H1 (cell line): ENCODE data around the gene SPRED1. TPM values are rescaled to one million over a fixed set of nuclear protein-coding genes. Genes with fewer than 3 reads are reported as not detected.

Source experiments
- CTCF ChIA-PET: fragments of 300-600 bp; sonication (Branson Sonifier 250); formaldehyde crosslinking; loops from one replicate; lab custom pipeline; 2021; ENCODE audit not compliant: partially characterized antibody; lab: Charles Lee
- POLR2A ChIA-PET: fragments of 300-600 bp; sonication (Branson Sonifier 250); formaldehyde crosslinking; loops from one replicate; lab custom pipeline; 2021; ENCODE audit warnings: inconsistent platforms; ENCODE audit not compliant: partially characterized antibody; lab: Charles Lee
- DNase-seq, 2 experiments: peaks; one replicate each; pipeline versions ENCODE4 v3.0.0 to v3.0.0-alpha.2; 2010 to 2022; ENCODE audit warnings: low spot score in 2 of 2, low read depth in 1 of 2, mixed read lengths in 1 of 2
- FAIRE-seq: peaks from 2 replicates; lab custom pipeline; 2011; peaks lifted over from hg19 to GRCh38; lab: Jason Lieb, UNC
- H2AFZ ChIP-seq: 2 replicates; pipeline ENCODE4 v1.8.1; 2012; ENCODE audit warnings: low read length, inconsistent platforms
- H2AK5ac ChIP-seq: 2 replicates; pipeline ENCODE4 v1.6.1; 2013; ENCODE audit warnings: low read depth, low read length
- H2BK120ac ChIP-seq: replicated peaks from 2 replicates; pipeline ENCODE3; 2013; ENCODE audit warnings: low read depth, low read length, inconsistent platforms
- H2BK12ac ChIP-seq: 2 replicates; pipeline ENCODE4 v1.6.1; 2013; ENCODE audit warnings: low read depth, low read length
- H2BK15ac ChIP-seq: 2 replicates; pipeline ENCODE4 v1.6.1; 2013; ENCODE audit warnings: low read length
- H2BK20ac ChIP-seq: 2 replicates; pipeline ENCODE4 v1.6.1; 2013; ENCODE audit warnings: low read length
- H2BK5ac ChIP-seq: 2 replicates; pipeline ENCODE4 v1.6.1; 2013; ENCODE audit warnings: low read depth, low read length
- H3K14ac ChIP-seq: 2 replicates; pipeline ENCODE4 v1.6.1; 2013; ENCODE audit warnings: inconsistent platforms; ENCODE audit not compliant: insufficient read length
- H3K18ac ChIP-seq: 2 replicates; pipeline ENCODE4 v1.6.1; 2013; ENCODE audit warnings: low read length; ENCODE audit errors: extremely low read depth
- H3K23ac ChIP-seq: 2 replicates; pipeline ENCODE4 v1.6.1; 2013; ENCODE audit warnings: inconsistent platforms; ENCODE audit not compliant: insufficient read length
- H3K23me2 ChIP-seq: 2 replicates; pipeline ENCODE4 v1.6.1; 2013; ENCODE audit warnings: low read depth, low read length
- H3K27ac ChIP-seq: 2 replicates; pipeline ENCODE4 v1.6.1; 2011; ENCODE audit warnings: low read depth, low read length, inconsistent platforms
- H3K27me3 ChIP-seq, 4 experiments: replicated peaks in 1 of 4; 1 replicate in 1 of 4; 2 replicates in 3 of 4; pipeline versions ENCODE4 v1.6.1 to v1.8.1; 2011 to 2013; ENCODE audit warnings: low read length in 3 of 4, mild to moderate bottlenecking in 3 of 4, inconsistent platforms in 2 of 4, mixed read lengths in 2 of 4, moderate library complexity in 1 of 4; ENCODE audit not compliant: control insufficient read depth in 3 of 4, insufficient read depth in 3 of 4; ENCODE audit errors: extremely low read depth in 1 of 4
- H3K36me3 ChIP-seq, 4 experiments: 2 replicates each; pipeline versions ENCODE4 v1.6.1 to v1.8.1; 2011 to 2013; ENCODE audit warnings: mild to moderate bottlenecking in 4 of 4, low read length in 3 of 4, moderate library complexity in 2 of 4, control low read depth in 1 of 4, inconsistent platforms in 1 of 4; ENCODE audit not compliant: insufficient read depth in 4 of 4, control insufficient read depth in 2 of 4
- H3K4ac ChIP-seq: replicated peaks from 2 replicates; pipeline ENCODE3; 2013; ENCODE audit warnings: low read length, low read depth, mixed read lengths, inconsistent platforms; ENCODE audit not compliant: insufficient read length
- H3K4me1 ChIP-seq, 4 experiments: replicated peaks in 1 of 4; 1 replicate in 1 of 4; 2 replicates in 3 of 4; pipeline versions ENCODE4 v1.6.1 to v1.8.1; 2011 to 2013; ENCODE audit warnings: low read length in 3 of 4, inconsistent platforms in 2 of 4, mixed read lengths in 1 of 4; ENCODE audit not compliant: insufficient read depth in 4 of 4, control insufficient read depth in 3 of 4
- H3K4me2 ChIP-seq, 2 experiments: 2 replicates each; pipeline versions ENCODE4 v1.6.1 to v1.8.1; 2011 to 2013; ENCODE audit warnings: low read depth in 2 of 2, low read length in 2 of 2, control low read depth in 1 of 2, inconsistent platforms in 1 of 2, mild to moderate bottlenecking in 1 of 2; ENCODE audit not compliant: insufficient read depth in 1 of 2
- H3K4me3 ChIP-seq, 4 experiments: fragments of 200-600, 300-600 bp in 1 of 4; sonication (generic), shearing (Covaris generic), sonication (Bioruptor Twin) in 1 of 4; 2 replicates each; pipeline versions ENCODE4 v1.5.1 to v1.8.1; 2011 to 2016; ENCODE audit warnings: low read length in 4 of 4, low read depth in 3 of 4, control low read depth in 2 of 4, inconsistent platforms in 2 of 4, mild to moderate bottlenecking in 2 of 4, mixed read lengths in 1 of 4, moderate library complexity in 1 of 4; ENCODE audit not compliant: insufficient read depth in 2 of 4; ENCODE audit errors: extremely low read depth in 1 of 4
- H3K56ac ChIP-seq: replicated peaks from 2 replicates; pipeline ENCODE3; 2013; ENCODE audit warnings: low read depth, mild to moderate bottlenecking, mixed read lengths, low read length, inconsistent platforms; ENCODE audit not compliant: insufficient read length
- H3K79me1 ChIP-seq: 2 replicates; pipeline ENCODE4 v1.6.1; 2013; ENCODE audit warnings: low read depth, low read length, control low read depth
- H3K79me2 ChIP-seq, 2 experiments: 2 replicates each; pipeline versions ENCODE4 v1.6.1 to v1.8.1; 2012 to 2013; ENCODE audit warnings: low read length in 2 of 2, mild to moderate bottlenecking in 2 of 2, inconsistent platforms in 1 of 2; ENCODE audit not compliant: insufficient read depth in 2 of 2, control insufficient read depth in 1 of 2
- H3K9ac ChIP-seq, 4 experiments: replicated peaks in 1 of 4; 1 replicate in 1 of 4; 2 replicates in 3 of 4; pipeline versions ENCODE4 v1.6.1 to v1.8.1; 2011 to 2013; ENCODE audit warnings: low read depth in 3 of 4, low read length in 3 of 4, control low read depth in 2 of 4, mild to moderate bottlenecking in 2 of 4, moderate library complexity in 2 of 4, inconsistent platforms in 1 of 4; ENCODE audit errors: extremely low read depth in 1 of 4
- H3K9me3 ChIP-seq, 2 experiments: 2 replicates each; pipeline versions ENCODE4 v1.6.1 to v1.8.1; 2012 to 2013; ENCODE audit warnings: mild to moderate bottlenecking in 2 of 2, moderate library complexity in 2 of 2, control low read depth in 1 of 2, inconsistent platforms in 1 of 2, low read depth in 1 of 2, low read length in 1 of 2, mixed read lengths in 1 of 2; ENCODE audit not compliant: insufficient read depth in 2 of 2
- H4K20me1 ChIP-seq, 2 experiments: replicated peaks in 1 of 2; 2 replicates each; pipeline versions ENCODE3 to v1.8.1; 2011 to 2013; ENCODE audit warnings: inconsistent platforms in 2 of 2, low read length in 2 of 2, mild to moderate bottlenecking in 1 of 2; ENCODE audit not compliant: insufficient read depth in 2 of 2, control insufficient read depth in 1 of 2
- H4K5ac ChIP-seq: 2 replicates; pipeline ENCODE4 v1.6.1; 2013; ENCODE audit warnings: low read length, low read depth, mixed read lengths, inconsistent platforms; ENCODE audit not compliant: insufficient read length
- H4K8ac ChIP-seq: 2 replicates; pipeline ENCODE4 v1.8.0; 2013; ENCODE audit warnings: mild to moderate bottlenecking, moderate library complexity, low read length, inconsistent platforms; ENCODE audit not compliant: insufficient read depth; ENCODE audit errors: extremely low read depth
- H4K91ac ChIP-seq: replicated peaks from 2 replicates; pipeline ENCODE3; 2013; ENCODE audit warnings: low read length, mixed read lengths, inconsistent platforms; ENCODE audit not compliant: insufficient read length
- GABPA ChIP-seq: IDR thresholded peaks from 2 replicates; pipeline ENCODE4 v1.6.1; 2011; ENCODE audit warnings: mild to moderate bottlenecking, low read length, moderate library complexity, borderline replicate concordance; ENCODE audit not compliant: insufficient read depth
- HDAC2 ChIP-seq, 2 experiments: fragments of 300-600 bp in 1 of 2; sonication (generic) in 1 of 2; IDR thresholded peaks; 2 replicates each; pipeline ENCODE4 v1.6.1; 2011 to 2012; ENCODE audit warnings: low read depth in 2 of 2, low read length in 2 of 2, mild to moderate bottlenecking in 2 of 2, moderate library complexity in 2 of 2, borderline replicate concordance in 1 of 2, inconsistent platforms in 1 of 2
- JUND ChIP-seq: IDR thresholded peaks from 2 replicates; pipeline ENCODE4 v1.6.1; 2011; ENCODE audit warnings: mild to moderate bottlenecking, improper control_type of control experiment, low read length
- RAD21 ChIP-seq, 2 experiments: IDR thresholded peaks in 1 of 2; conservative IDR thresholded peaks in 1 of 2; 2 replicates each; pipeline ENCODE4 v1.6.1; 2011; ENCODE audit warnings: low read depth in 2 of 2, low read length in 2 of 2, improper control_type of control experiment in 1 of 2, inconsistent platforms in 1 of 2, mild to moderate bottlenecking in 1 of 2, moderate library complexity in 1 of 2
- RBBP5 ChIP-seq: IDR thresholded peaks from 2 replicates; pipeline ENCODE4 v1.7.1; 2012; ENCODE audit warnings: low read depth, mild to moderate bottlenecking, inconsistent platforms, low read length, moderate library complexity, borderline replicate concordance
- RNF2 ChIP-seq: fragments of 200-900, 300-1000 bp; sonication (generic); IDR thresholded peaks from 2 replicates; pipeline ENCODE4 v1.7.1; 2016; ENCODE audit warnings: borderline replicate concordance, low read depth, mild to moderate bottlenecking, antibody characterized with exemption, low read length; ENCODE audit not compliant: poor library complexity, severe bottlenecking; ENCODE audit errors: missing control alignments
- TBP ChIP-seq: IDR thresholded peaks from 2 replicates; pipeline ENCODE4 v1.6.1; 2011; ENCODE audit warnings: low read depth, low read length, improper control_type of control experiment
- USF2 ChIP-seq: IDR thresholded peaks from 2 replicates; pipeline ENCODE4 v1.6.1; 2011; ENCODE audit warnings: low read length, improper control_type of control experiment
- WGBS, 2 experiments: shearing (Covaris generic) in 1 of 2; methylation state at CpG; one replicate each; pipeline versions ENCODE4 v1.1.6 to v1.1.7; 2013 to 2015; ENCODE audit warnings: low lambda C conversion rate in 2 of 2, mixed read lengths in 2 of 2, inconsistent platforms in 1 of 2, low coverage in 1 of 2, missing lambda C conversion rate in 1 of 2; ENCODE audit not compliant: insufficient replicate concordance in 2 of 2, insufficient coverage in 1 of 2, insufficient read length in 1 of 2; ENCODE audit errors: extremely low coverage in 1 of 2, missing lambda C conversion rate in 1 of 2; 5-methylcytosine and 5-hydroxymethylcytosine counted together
- polyA plus RNA-seq, 7 experiments: library from polyadenylated mRNA; depleted of rRNA in 3 of 7; stranded (reverse) in 5 of 7; unstranded in 2 of 7; fragments of >200 nt in 5 of 7; fragments of 200-250 nt in 2 of 7; gene quantifications; 1 replicate in 5 of 7; 2 replicates in 1 of 7; 4 replicates in 1 of 7; pipeline versions ENCODE4 v1.2.1 to v1.2.3, GENCODE V29; 2011 to 2013; ENCODE audit warnings: missing spikeins in 2 of 7, mixed read lengths in 2 of 7
- total RNA-seq: library from RNA; stranded (reverse); fragmentation: NEBNext Ultra II Directional; extraction: Animal tissue kit (Norgen Biotek cat#: 25700); gene quantifications from 2 replicates; pipeline ENCODE4 v1.2.1, GENCODE V29; 2021

Gene SPRED1
- total and polyA plus RNA-seq, 2 of the 8 experiments (the other 6 are each of a cell fraction or from before 2014, with no cell fraction given) = 5.5 to 30.3 TPM

DNA sequence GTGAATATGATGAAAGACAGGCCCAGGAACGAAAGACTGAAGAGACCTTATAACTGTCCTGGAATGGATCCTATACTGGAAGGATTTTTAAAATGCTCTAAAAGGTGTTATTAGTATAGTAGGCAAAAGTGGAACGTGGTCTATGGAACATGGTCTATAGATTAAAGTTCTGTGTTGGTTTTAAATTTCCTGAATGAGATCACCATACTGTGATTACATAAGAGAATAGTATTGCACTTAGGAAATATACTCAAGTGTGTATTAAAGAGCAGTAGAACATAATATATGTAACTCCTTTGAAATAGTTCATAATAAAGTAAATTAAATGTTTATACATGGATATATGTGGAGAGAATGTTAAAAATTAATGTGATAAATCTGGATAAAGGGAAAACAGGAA, 68.2 kb downstream of the SPRED1 start:
- no peak overlapping the region for H3K9ac ChIP-seq
- H3K18ac ChIP-seq = no peak overlapping the region
- no peak overlapping the region for H3K14ac ChIP-seq
- no peak overlapping the region for H3K4me2 ChIP-seq
- no peak overlapping the region for H2BK15ac ChIP-seq
- no peak overlapping the region for H2AFZ ChIP-seq
- H3K56ac ChIP-seq = no peak overlapping the region
- H3K27me3 ChIP-seq = no peaks in the 10 kb centered on the region
- H3K79me1 ChIP-seq = no peaks in the 10 kb centered on the region
- no peak overlapping the region for H3K23ac ChIP-seq
- H2BK5ac ChIP-seq = no peak overlapping the region
- ChIA-PET POLR2A (interaction anchor here (1.2 kb wide), 1 partner anchor 16 kb away, joined by 3 read pairs; no protein-coding TSS in a partner anchor), CTCF (no interaction called here)
- H4K91ac ChIP-seq = no peak overlapping the region
- DNase-seq = no peak
- no peak overlapping the region for H4K8ac ChIP-seq
- H3K27ac ChIP-seq = no peak overlapping the region
- 96% methylated on average over 2 of the region's 2 CpGs; no CpG with 5 or more reads in 1 of the 2 experiments for WGBS, 2 experiments
- H2BK12ac ChIP-seq = no peak overlapping the region
- no peaks in the 10 kb centered on the region; a peak in 1 of 7 replicates for H3K4me1 ChIP-seq
- no peaks in the 10 kb centered on the region for H3K9me3 ChIP-seq
- H2AK5ac ChIP-seq = no peak overlapping the region
- no peak overlapping the region for H2BK20ac ChIP-seq
- peaks cover 0 to under 1% of the 10 kb centered on the region in 2 experiments for H4K20me1 ChIP-seq
- H4K5ac ChIP-seq = no peak overlapping the region
- H3K4me3 ChIP-seq = no peak overlapping the region
- no peak overlapping the region for H2BK120ac ChIP-seq
- no peaks in the 10 kb centered on the region for H3K23me2 ChIP-seq
- H3K79me2 ChIP-seq = peaks cover 0 to 51% of the 10 kb centered on the region in 2 experiments; a peak in 2 of 4 replicates
- H3K4ac ChIP-seq = no peak overlapping the region
- FAIRE-seq = no peak
- peaks cover 0 to 16% (median 6%) of the 10 kb centered on the region in 4 experiments; a peak in 6 of 8 replicates for H3K36me3 ChIP-seq
- TF ChIP-seq USF2 (no peak), TBP (no peak), RAD21 (IDR thresholded peaks at IDR 0.05 in 1 of 2, conservative IDR thresholded peaks at IDR 0.05 in 1 of 2; ENCODE audit: low read depth in 2 of 2, low read length in 2 of 2) (no peak), GABPA (no peak), RNF2 (no peak), HDAC2 (IDR thresholded peaks at IDR 0.05; ENCODE audit: borderline replicate concordance in 1 of 2, low read depth in 2 of 2, low read length in 2 of 2) (no peak), RBBP5 (no peak), JUND (no peak)
